G401 (cell line): ENCODE measurements around the gene CLEC9A. TPM values are rescaled to one million over a fixed set of nuclear protein-coding genes. Genes with fewer than 3 reads are reported as not detected.
"Not testable (repeated sequence)": the region's sequence is repeated elsewhere in the genome, so short reads cannot be mapped to it uniquely, and the experiment has no call there.

Experiments
- DNase-seq: peaks from one replicate; pipeline ENCODE4 v3.0.0-alpha.2; 2015; ENCODE audit warnings: low spot score
- in situ Hi-C: cut with HindIII; loops from 2 replicates; pipeline ENCODE4 v1.10.0; 2016; ENCODE audit warnings: low sequenced_read_pairs, mixed read lengths
- total RNA-seq: library from RNA; depleted of rRNA; stranded (reverse); fragments of >200 nt; shearing (Covaris generic); gene quantifications from 2 replicates; pipeline ENCODE4 v1.2.3, GENCODE V29; 2014; rRNA removed

Gene CLEC9A
- not detected in 2 replicates for total RNA-seq

DNA sequence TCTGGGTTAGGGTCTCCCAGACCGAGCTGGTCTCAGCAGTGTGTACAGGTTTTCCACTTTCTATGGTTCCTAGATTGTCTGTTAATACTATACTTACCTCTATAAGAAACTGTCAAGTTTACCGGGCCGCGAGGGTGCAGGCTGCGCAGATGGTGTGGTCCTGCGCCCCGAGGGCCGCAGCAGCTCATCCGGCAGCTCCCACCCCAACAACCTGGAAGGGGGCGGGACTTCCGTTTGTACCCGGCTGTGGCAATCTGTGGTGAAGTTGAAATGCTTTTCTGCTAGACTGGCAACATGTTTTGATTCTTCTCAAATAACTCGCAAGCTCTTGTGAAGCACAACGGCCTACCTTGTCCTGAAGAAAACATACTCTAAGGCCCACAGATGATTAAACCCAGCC lies at the start of gene CLEC9A:
TSS of gene CLEC9A (plus strand) at position 237 of the 400 bp plus-strand sequence. CDS start 22,006 bp downstream, outside the sequence.
- in situ Hi-C loops, result no loop called here

DNA sequence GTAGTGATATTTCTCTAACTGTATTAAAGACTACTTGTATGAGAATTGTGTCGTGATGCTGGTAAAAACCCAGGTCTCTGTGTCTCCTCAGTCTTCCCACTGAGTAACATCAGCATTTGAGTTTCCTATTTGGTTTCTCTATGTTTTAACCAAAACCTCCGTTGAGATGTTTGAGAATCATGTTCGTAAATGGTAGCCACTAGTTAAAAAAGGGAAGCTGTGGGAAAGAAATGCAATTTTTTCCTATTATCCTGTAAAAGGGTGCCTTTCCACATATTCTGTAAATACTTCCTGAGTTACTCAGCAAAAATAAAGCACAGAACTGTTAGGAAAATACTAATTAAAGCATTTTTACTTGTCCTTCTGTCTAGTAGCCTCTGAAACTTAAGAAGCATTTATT lies 38.6 kb upstream of the CLEC9A start:
- no peak for DNase-seq
- in situ Hi-C loops, result no loop called here

More for the DNA sequence above, at the start of gene CLEC9A:
- DNase-seq, result no peak

DNA sequence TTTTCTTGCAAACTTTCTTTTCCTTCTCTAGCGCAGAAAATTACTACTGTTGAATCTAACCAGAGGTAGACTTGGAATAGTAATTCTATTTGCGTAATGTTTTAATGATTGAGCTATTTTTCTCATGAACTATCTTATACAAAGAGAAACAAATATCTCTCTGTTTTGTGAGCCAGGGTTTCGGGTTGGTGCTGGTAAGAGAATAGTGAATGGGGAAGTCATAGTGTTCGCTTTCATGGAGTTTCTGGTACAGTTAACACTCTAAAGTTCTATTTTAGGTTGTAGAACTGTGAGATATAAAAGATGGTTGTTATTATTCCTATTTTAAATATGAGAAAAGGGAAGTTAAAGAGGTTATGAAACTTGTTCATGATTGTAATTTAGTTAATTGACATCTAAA lies 38.2 kb upstream of the CLEC9A start:
- in situ Hi-C loops, result no loop called here
- DNase-seq, result no peak

DNA sequence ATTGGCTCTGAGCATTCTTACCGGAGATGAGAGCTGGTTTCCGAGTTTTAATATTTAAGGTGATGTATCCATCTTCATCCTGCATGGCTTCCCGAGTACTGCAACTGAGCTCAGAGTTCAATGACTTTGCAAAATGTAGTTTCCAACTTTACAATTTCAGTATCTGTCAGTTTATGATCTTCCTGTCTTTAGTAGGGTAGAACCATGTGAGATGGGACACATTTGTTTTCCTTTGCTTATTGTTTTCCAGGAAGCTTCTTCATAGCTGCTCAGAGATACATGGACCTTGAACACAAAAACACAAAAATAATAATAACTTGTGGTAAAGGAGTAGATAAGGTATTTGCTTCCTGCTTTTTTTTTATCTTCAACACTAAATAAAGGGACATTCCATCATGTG lies 31.5 kb upstream of the CLEC9A start, which contains the start of gene CLEC1B:
TSS of gene CLEC1B (minus strand) at position 106 of the 400 bp plus-strand sequence. CDS start at position 85, 21 bp downstream.
- in situ Hi-C loops, result no loop called here
- DNase-seq, result no peak

DNA sequence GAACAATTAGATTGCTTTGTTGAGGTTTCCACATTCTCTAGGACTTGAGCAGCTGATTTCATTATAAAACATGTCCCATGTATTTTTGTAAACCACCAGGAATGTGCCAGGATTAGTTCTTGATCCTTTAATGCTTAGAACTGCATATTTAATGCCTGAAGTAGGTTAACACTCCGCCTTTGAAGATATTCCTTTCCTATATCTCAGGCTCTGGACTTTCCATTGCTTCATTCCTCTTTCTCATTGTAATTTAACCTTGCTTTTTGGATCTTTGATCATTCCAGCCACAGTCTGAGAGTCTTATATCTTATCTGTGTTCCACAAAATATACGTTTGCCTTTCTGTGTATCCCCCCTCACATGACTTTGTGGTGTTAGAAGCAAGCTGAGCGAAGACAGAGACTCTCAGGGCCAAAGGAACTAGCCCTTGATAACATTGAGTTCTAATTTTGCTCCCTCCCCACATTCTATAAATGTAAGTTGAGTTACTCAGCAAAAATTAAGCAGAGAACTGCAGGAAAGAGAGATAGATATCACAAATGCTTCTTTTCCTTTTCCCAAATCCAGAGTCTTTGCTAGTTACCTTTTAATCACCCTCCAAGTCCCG lies 29.2 kb upstream of the CLEC9A start:
- in situ Hi-C loops, result no loop called here

DNA sequence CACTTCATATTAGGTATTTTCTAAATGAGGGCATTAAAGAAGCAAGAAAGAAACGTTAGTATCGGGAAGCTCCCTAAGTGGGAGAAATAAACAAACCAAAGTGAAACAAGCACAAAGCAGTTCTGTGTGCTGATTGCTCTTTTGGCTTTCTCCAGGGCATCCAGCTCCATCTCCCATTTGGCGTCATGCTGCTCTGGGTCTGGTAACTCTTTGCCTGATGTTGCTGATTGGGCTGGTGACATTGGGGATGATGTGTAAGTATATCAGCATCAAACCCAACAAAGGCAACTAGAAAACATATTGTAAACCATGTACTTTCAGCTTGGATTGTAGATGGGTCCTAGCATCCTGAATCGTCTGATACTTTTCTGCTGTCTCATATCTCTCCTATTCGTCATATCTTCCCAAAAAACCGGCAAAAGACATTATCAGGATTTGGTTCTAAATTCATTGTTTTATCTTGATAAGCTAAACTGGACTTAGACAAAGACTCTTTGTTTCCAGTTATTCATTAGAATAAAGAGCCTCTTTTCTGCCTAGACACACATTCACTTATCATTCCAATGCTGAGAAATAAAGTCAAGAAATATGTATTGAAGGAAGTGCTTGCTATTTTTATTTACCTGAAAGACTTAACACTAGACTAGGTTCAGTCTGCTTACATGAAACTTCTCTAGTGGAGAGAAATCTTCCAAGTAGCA lies 17.7 kb upstream of the CLEC9A start:
- no peak for DNase-seq
- in situ Hi-C loops, result no loop called here

More for the DNA sequence above, 29.2 kb upstream of the CLEC9A start:
- no peak for DNase-seq

DNA sequence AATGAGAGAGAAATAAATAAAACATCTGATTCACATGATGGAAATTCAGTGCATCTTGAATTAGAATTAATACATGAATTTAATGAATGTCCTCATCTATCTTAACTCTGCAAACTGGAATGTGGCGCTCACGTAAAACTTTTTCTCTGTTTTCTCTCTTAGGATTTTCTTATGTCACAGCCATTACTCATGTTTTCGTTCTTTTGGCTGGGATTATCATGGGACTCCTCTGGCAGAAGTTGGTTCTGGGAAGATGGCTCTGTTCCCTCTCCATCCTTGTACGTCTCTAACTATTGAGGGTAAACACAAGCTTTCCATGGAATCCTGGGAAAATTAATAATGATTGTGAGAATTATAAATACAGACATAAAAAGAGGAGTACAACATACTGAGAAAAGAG lies 15.0 kb upstream of the CLEC9A start:
- in situ Hi-C loops, result no loop called here
- DNase-seq, result no peak

DNA sequence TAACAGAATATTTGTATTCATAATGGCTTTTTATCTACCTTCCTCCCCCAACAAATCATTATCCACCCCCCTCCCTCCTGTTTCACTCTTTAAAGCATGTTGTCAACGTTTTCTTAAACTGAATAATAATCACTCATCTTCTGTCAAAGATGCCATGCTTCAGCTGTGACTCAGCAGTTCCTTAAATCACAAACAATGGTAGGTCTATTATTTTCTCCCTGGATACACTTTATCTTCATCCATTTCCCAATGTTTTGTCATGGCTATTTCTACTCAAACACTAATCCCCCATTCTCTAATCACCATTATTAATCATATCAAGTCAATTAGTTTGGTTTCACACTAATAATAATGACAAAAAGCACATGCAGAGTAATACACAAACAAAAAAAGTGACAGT lies 13.6 kb upstream of the CLEC9A start:
- DNase-seq, result no peak
- in situ Hi-C loops, result no loop called here

DNA sequence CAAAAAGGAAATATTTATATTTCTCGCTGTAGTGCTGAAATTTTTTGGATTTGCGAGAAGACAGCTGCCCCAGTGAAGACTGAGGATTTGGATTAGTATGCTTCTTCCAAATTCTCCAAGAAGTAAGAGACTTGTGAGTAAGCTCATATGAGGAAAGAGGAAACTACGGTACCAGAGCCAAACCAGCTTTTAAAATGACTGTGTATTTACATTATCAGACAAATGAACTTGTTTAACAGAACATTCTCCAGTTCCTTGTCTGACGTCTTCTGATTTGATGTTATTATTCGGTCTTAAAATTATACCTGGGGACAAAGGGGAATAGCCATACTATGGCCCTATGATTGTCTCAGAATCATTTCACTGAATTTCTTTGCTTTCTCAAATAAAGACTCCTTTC lies 12.1 kb upstream of the CLEC9A start:
- in situ Hi-C loops, result no loop called here
- DNase-seq, result no peak

DNA sequence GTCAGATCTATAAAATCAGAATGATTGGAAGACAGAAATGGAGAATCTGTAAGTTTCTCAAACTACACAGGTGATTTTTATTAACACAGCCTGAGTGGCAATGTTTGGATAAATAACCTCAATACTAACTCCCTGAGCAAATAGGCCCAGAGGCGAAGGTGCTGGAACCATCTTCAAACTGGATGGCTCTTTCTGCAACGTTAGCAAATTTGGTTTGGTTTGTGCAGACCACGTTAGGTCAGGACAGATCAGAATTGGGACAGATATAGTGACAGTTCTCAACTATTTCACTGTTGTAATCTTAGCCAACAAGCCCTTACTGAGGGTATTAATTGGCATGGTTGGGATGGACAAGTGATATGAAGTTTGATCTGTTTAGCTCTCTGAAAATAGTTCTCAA lies 9.1 kb upstream of the CLEC9A start:
- in situ Hi-C loops, result no loop called here

DNA sequence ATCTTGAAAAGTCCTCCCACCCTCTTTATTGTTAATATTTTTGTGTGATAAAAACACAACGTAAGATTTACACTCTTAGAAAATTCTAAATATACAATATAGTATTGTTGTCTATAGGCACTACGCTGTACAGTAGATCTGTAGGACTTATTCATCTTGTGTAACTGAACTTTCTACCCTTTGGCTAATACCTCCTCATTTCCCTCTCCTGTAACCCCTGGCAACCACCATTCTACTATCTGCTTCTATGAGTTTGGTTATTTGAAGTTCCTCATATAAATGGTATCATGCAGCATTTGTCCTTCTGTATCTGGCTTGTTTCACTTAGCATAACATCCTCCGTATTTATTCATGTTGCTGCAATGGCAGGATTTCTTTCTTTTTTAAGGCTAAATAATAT lies 5.2 kb upstream of the CLEC9A start:
- no peak for DNase-seq
- in situ Hi-C loops, result no loop called here

More for the DNA sequence above, 9.1 kb upstream of the CLEC9A start:
- DNase-seq, result no peak

DNA sequence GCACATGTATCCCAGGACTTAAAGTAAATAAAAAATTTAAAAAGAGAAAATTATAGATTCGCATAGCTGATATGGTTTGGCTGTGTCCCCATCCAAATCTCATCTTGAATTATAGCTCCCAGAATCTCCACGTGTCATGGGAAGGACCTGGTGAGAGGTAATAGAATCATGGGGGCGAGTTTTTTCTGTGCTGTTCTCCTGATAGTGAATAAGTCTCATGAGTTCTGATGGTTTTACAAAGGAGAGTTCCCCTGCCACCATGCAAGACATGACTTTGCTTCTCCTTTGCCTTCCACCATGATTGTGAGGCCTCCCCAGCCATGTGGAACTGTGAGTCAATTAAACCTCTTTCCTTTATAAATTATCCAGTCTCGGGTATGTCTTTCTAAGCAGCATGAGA lies 3.8 kb upstream of the CLEC9A start:
- in situ Hi-C loops, DNase-seq: not testable (repeated sequence)

DNA sequence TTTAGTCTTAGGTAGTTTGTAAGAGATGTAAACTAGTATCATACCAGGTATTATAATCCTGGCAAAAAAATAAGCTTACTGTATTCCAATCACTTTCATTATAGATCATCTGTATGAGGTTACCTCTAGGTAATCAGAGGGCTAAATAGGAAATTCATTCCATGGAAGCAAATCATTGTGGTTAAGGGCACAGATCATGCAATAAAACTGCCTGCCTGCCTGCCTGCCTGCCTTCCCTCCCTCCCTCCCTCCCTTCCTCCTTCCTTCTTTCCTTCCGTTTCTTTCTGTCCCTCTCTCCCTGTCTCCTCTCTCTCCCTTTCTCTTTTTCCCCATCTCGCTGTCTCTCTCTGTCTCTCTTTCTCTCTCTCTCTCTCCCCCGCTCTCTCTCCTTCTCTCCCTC lies 3.2 kb upstream of the CLEC9A start:
- in situ Hi-C loops, result no loop called here
- no peak for DNase-seq

DNA sequence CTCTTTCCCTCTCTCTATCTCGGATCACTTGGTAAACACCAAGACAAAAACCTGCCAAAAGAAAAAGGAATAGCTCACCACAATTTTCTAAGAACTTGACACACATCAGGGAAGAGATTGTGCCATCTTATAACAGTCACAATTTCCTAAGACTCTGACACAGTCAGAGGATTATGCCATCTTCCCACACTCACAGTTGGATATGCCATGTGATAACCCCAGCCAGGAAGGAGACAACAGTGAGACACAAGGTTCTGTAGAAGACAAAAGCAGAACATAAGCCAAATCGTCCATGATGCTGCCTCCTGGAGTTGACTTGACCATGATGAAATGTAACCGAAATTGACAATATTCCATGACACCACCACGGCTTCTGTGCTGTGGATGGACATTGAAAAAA lies 2.8 kb upstream of the CLEC9A start:
- no peak for DNase-seq
- in situ Hi-C loops, result no loop called here

DNA sequence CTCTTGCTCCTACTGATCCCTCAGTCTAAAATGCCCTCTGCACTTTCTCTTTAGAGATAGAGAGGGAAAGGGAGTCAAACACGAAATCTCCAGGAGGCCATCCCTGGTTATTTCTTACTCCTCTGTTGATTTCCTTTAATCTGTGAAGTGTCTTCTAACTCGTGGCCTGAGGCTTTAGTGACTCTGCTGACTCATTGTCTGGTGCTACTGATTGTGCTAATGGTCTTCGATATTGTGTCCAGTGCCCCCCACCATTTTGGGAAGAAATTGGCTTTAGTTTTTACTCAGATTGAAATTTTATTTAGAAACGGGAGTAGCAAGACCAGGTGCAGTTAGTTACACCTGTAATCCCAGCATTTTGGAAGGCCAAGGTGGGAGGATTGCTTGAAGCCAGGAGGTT lies 839 bp downstream of the CLEC9A start:
- in situ Hi-C loops, result no loop called here
- DNase-seq, result no peak

DNA sequence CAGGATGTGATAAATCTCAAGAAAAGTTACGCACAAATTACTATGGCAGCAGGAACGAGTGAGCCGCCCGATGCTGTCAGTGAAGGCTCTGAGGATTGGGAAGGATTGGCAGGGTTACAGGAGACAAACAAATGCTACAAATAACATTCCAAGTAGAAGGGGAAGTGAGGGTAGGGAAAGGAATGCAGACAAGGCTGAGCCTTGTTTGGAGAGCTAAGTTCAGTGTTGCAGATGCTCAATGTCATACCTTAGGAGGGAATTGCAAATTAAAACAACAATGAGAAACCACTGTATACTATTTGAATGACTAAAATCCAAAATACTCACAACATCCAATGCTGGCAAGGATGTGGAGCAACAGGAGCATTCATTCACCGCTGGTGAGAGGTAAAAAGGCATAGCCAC lies 1.3 kb downstream of the CLEC9A start:
- in situ Hi-C loops, result no loop called here
- DNase-seq, result no peak

DNA sequence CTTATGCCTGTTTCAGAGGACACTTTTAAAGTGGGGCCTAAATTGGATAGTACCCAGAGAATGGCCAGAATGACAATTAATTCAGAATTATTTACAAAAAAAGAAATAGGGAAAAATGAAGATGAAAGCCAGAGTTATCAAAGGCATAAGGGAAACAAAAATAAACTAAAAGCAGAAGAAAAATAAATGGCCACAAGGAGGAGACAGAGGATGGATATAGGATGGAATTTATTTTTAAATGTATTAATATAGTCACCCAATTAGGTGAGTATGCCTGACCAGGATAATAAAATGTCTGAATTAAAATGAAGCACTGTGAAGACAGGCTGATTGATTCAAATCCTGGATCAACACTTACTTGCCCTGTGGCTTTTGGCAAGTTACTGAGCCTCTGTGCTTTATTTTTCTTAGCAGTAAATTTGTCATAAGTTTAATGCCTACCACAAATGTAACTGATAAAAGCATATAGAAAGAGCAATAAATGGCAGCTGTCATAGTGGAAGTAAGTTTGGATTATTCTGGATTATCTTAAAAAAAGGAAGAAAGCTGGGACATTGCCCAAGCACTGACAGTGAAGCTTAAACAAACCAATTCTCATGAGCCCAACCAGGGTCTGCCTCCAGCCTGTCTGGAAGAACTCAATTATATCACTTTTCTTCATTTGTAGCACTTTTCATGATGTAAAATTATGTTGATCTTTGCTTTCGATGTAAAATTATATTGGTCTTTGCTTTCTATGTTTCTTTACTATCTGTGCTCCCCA lies 3.5 kb downstream of the CLEC9A start:
- DNase-seq, result no peak
- in situ Hi-C loops, result no loop called here

DNA sequence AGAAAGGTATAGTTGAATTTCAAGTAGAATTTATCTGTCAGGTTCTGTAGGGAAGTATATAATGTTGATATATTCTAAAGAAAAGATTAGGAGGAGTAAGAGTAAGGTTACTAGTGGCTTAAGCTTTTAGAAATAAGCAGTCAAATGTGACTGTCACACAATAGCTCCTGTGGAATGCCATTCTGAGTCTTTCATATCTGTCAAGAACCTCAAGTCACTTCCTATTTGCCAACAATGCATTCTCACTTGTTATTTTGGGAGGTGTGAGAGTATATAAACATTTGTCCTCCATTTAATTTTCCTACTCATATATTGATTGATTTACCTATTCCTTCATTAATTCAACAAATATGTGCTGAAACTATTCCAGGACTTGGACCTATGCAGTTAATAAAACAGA lies 11.7 kb downstream of the CLEC9A start:
- no peak for DNase-seq
- in situ Hi-C loops, result no loop called here

DNA sequence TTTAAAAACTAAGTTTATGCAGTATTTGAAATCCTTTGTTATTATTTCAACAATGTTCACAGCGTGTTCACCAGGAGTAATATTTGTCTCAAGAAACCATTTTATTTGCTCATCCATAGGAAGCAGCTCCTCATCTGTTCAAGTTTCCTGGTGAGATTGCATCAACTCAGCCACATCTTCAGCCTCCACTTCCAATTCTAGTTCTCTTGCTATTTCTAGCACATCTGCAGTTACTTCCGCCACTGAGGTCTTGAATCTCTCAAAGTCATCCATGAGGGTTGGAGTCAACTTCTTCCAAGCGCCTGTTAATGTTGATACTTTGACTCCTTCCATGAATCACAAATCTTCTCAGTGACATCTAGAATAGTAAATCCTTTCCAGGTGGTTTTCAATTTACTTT lies 18.0 kb downstream of the CLEC9A start:
- no peak for DNase-seq
- in situ Hi-C loops, result no loop called here

DNA sequence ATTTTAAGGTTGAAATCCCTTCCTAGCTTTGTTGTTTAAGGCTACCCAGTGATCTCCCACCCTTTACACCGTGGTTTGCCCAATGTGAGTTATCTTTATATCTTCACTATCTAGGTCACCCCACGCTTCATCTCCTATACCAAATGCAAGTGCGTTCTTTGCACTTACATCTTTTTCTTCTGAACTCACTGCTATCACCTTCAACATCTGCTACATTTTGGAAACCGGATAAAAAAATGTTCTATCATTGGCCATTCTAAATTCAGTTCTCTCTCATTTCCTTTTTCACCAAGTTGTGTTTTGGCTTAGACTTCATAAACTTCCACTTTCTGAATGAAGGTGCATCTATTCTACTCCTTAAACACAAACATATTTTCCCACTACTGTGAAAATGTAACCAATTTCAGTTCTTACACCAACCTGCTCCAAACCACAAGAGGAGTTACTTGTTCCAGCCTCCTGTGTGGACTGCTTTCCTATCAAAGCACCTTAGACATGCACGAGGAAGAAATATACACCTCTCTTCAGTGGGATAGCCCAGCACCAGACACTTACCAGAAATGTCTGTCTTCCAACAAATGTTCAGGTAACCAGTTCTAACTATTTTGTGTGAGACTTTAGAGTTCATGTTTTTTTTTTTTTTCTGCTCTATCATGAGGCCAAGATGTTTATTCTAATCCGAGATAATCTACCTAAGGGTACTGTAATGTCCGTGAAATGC lies 21.9 kb downstream of the CLEC9A start:
- no peak for DNase-seq
- in situ Hi-C loops, result no loop called here
